Mesendoderm (in vitro differentiated cells): ENCODE results near the gene PSMB1.
A peak's percentile ranks its signal among the peaks of the same experiment; 100 is the strongest.

ENCODE experiments used
- DNase-seq: peaks from one replicate; pipeline ENCODE4 v3.0.0; 2013
- H2AK5ac ChIP-seq: 2 replicates; pipeline ENCODE4 v1.6.1; 2013; ENCODE audit warnings: low read length, inconsistent platforms
- H2BK120ac ChIP-seq: 2 replicates; pipeline ENCODE4 v1.6.1; 2013; ENCODE audit warnings: low read depth, mild to moderate bottlenecking, low read length, moderate library complexity, mixed read lengths
- H2BK15ac ChIP-seq: replicated peaks from 2 replicates; pipeline ENCODE4 v1.6.1; 2013; ENCODE audit warnings: low read depth, mild to moderate bottlenecking, moderate library complexity
- H2BK5ac ChIP-seq: 2 replicates; pipeline ENCODE4 v1.6.1; 2013; ENCODE audit warnings: low read length, inconsistent platforms
- H3K18ac ChIP-seq: 2 replicates; pipeline ENCODE4 v1.6.1; 2013; ENCODE audit warnings: mild to moderate bottlenecking, low read length, mixed read lengths
- H3K23ac ChIP-seq: one replicate; pipeline ENCODE4 v1.6.1; 2013; ENCODE audit warnings: low read length
- H3K27ac ChIP-seq: 2 replicates; pipeline ENCODE4 v1.5.1; 2013; ENCODE audit warnings: low read depth, mild to moderate bottlenecking, inconsistent platforms, low read length, moderate library complexity
- H3K27me3 ChIP-seq: 2 replicates; pipeline ENCODE4 v1.6.1; 2013; ENCODE audit warnings: low read length, control low read depth, mild to moderate bottlenecking, inconsistent platforms; ENCODE audit not compliant: insufficient read depth, poor library complexity
- H3K36me3 ChIP-seq: 2 replicates; pipeline ENCODE4 v1.6.1; 2013; ENCODE audit warnings: low read length, inconsistent platforms; ENCODE audit not compliant: control insufficient read depth, insufficient read depth
- H3K4ac ChIP-seq: one replicate; pipeline ENCODE4 v1.6.1; 2013; ENCODE audit warnings: low read depth, mild to moderate bottlenecking, low read length, moderate library complexity
- H3K4me1 ChIP-seq: 2 replicates; pipeline ENCODE4 v1.6.1; 2013; ENCODE audit warnings: low read depth, low read length, inconsistent platforms; ENCODE audit not compliant: control insufficient read depth
- H3K4me2 ChIP-seq: 2 replicates; pipeline ENCODE4 v1.6.1; 2013; ENCODE audit warnings: low read length
- H3K4me3 ChIP-seq: 2 replicates; pipeline ENCODE4 v1.5.1; 2013; ENCODE audit warnings: mild to moderate bottlenecking, low read length
- H3K56ac ChIP-seq: one replicate; pipeline ENCODE4 v1.6.1; 2013; ENCODE audit warnings: low read length
- H3K79me1 ChIP-seq: 2 replicates; pipeline ENCODE4 v1.6.1; 2013; ENCODE audit warnings: low read length, inconsistent platforms
- H3K79me2 ChIP-seq: 2 replicates; pipeline ENCODE4 v1.6.1; 2013; ENCODE audit warnings: mild to moderate bottlenecking, low read length; ENCODE audit not compliant: control insufficient read depth, insufficient read depth
- H3K9ac ChIP-seq: 2 replicates; pipeline ENCODE4 v1.6.1; 2013; ENCODE audit warnings: low read length, inconsistent platforms
- H4K5ac ChIP-seq: one replicate; pipeline ENCODE4 v1.6.1; 2013; ENCODE audit warnings: low read length
- H4K8ac ChIP-seq: one replicate; pipeline ENCODE4 v1.6.1; 2013; ENCODE audit warnings: low read depth, mild to moderate bottlenecking, control low read depth, low read length, moderate library complexity
- WGBS: extraction: QIAGEN DNeasy Blood & Tissue Kit; methylation state at CpG from one replicate; pipeline ENCODE4 v1.1.7; 2013; ENCODE audit warnings: low lambda C conversion rate, missing lambda C conversion rate; ENCODE audit not compliant: insufficient coverage; ENCODE audit errors: extremely low coverage; 5-methylcytosine and 5-hydroxymethylcytosine counted together

The PSMB1 gene

GRCh38 chr6:170523256-170524171 lies 29.6 kb downstream of the PSMB1 start:
- Histone ChIP-seq H3K27ac (no peak overlapping the region), H3K4ac (no peak overlapping the region), H3K9ac (no peak overlapping the region), H2BK120ac (no peak overlapping the region), H3K18ac (no peak overlapping the region), H2BK5ac (no peak overlapping the region), H3K4me1 (no peaks in the 10 kb centered on the region), H2BK15ac (no peak overlapping the region), H3K4me2 (no peak overlapping the region), H3K56ac (no peak overlapping the region), H4K8ac (no peak overlapping the region), H3K79me2 (no peaks in the 10 kb centered on the region), H3K4me3 (no peak overlapping the region), H3K27me3 (no peaks in the 10 kb centered on the region), H4K5ac (no peak overlapping the region), H3K79me1 (no peaks in the 10 kb centered on the region), H3K23ac (no peak overlapping the region), H2AK5ac (no peak overlapping the region), H3K36me3 (no peaks in the 10 kb centered on the region)
- no peak for DNase-seq
- WGBS: no CpG with 5 or more reads among the region's 9 CpGs

GRCh38 chr6:170522565-170523183 lies 30.4 kb downstream of the PSMB1 start:
- Histone ChIP-seq H2AK5ac (no peak overlapping the region), H3K4ac (no peak overlapping the region), H3K4me3 (no peak overlapping the region), H2BK15ac (no peak overlapping the region), H3K27ac (no peak overlapping the region), H2BK120ac (no peak overlapping the region), H3K56ac (no peak overlapping the region), H3K23ac (no peak overlapping the region), H3K79me1 (no peaks in the 10 kb centered on the region), H3K18ac (no peak overlapping the region), H4K8ac (no peak overlapping the region), H3K4me1 (no peaks in the 10 kb centered on the region), H3K36me3 (no peaks in the 10 kb centered on the region), H3K4me2 (no peak overlapping the region), H3K27me3 (no peaks in the 10 kb centered on the region), H2BK5ac (no peak overlapping the region), H4K5ac (no peak overlapping the region), H3K9ac (no peak overlapping the region), H3K79me2 (no peaks in the 10 kb centered on the region)
- no CpG with 5 or more reads among the region's 10 CpGs for WGBS
- peak; percentile 51 for DNase-seq

GRCh38 chr6:170516783-170517616 lies 36.1 kb downstream of the PSMB1 start:
- Histone ChIP-seq H3K36me3 (no peaks in the 10 kb centered on the region), H2BK5ac (no peak overlapping the region), H2BK120ac (no peak overlapping the region), H3K56ac (no peak overlapping the region), H3K4me2 (no peak overlapping the region), H3K79me1 (no peaks in the 10 kb centered on the region), H3K4me1 (no peaks in the 10 kb centered on the region), H3K79me2 (no peaks in the 10 kb centered on the region), H3K27ac (no peak overlapping the region), H2BK15ac (no peak overlapping the region), H3K18ac (no peak overlapping the region), H4K5ac (no peak overlapping the region), H4K8ac (no peak overlapping the region), H2AK5ac (no peak overlapping the region), H3K9ac (no peak overlapping the region), H3K27me3 (no peaks in the 10 kb centered on the region), H3K23ac (no peak overlapping the region), H3K4me3 (no peak overlapping the region), H3K4ac (no peak overlapping the region)
- WGBS: no CpG with 5 or more reads among the region's 4 CpGs
- DNase-seq: peak; percentile 89

GRCh38 chr6:170514908-170515307 lies 38.2 kb downstream of the PSMB1 start:
- Histone ChIP-seq H2AK5ac (no peak overlapping the region), H4K5ac (no peak overlapping the region), H3K4me3 (no peak overlapping the region), H3K36me3 (no peaks in the 10 kb centered on the region), H3K4me2 (no peak overlapping the region), H2BK5ac (no peak overlapping the region), H3K9ac (no peak overlapping the region), H2BK120ac (no peak overlapping the region), H3K79me1 (no peaks in the 10 kb centered on the region), H3K79me2 (no peaks in the 10 kb centered on the region), H3K56ac (no peak overlapping the region), H3K18ac (no peak overlapping the region), H3K23ac (no peak overlapping the region), H2BK15ac (no peak overlapping the region), H3K4me1 (no peaks in the 10 kb centered on the region), H3K27me3 (no peaks in the 10 kb centered on the region), H3K27ac (no peak overlapping the region), H3K4ac (no peak overlapping the region), H4K8ac (no peak overlapping the region)
- WGBS: no CpG with 5 or more reads among the region's 1 CpG
- no peak for DNase-seq

- H2BK15ac ChIP-seq: no peak overlapping the region
- no CpG with 5 or more reads among the region's 4 CpGs for WGBS
- H3K4me2 ChIP-seq: no peak overlapping the region
- no peak overlapping the region for H2AK5ac ChIP-seq
- no peaks in the 10 kb centered on the region for H3K79me1 ChIP-seq
- no peaks in the 10 kb centered on the region for H3K36me3 ChIP-seq
- H3K27me3 ChIP-seq: no peaks in the 10 kb centered on the region
- H4K5ac ChIP-seq: no peak overlapping the region
- H3K27ac ChIP-seq: no peak overlapping the region
- no peak overlapping the region for H3K4me3 ChIP-seq
- no peak overlapping the region for H4K8ac ChIP-seq
- no peaks in the 10 kb centered on the region for H3K4me1 ChIP-seq
- no peak overlapping the region for H2BK5ac ChIP-seq
- no peak overlapping the region for H3K18ac ChIP-seq
- no peak overlapping the region for H3K56ac ChIP-seq
- no peak overlapping the region for H2BK120ac ChIP-seq
- H3K79me2 ChIP-seq: no peaks in the 10 kb centered on the region
- no peak overlapping the region for H3K23ac ChIP-seq
- H3K9ac ChIP-seq: no peak overlapping the region
- DNase-seq: no peak
- no peak overlapping the region for H3K4ac ChIP-seq
Observed at GRCh38 chr6:170512249-170512648, 40.9 kb downstream of the PSMB1 start.
